Loucy (cell line): Measurements from ENCODE around the gene DNAJB12.

Source experiments
- H2AFZ ChIP-seq: fragments of 200-600 bp; sonication (generic); 2 replicates; pipeline ENCODE4 v1.6.0; 2016; ENCODE audit warnings: antibody characterized with exemption, mild to moderate bottlenecking, low read length, moderate library complexity
- H3F3A ChIP-seq: fragments of 200-600 bp; 2 replicates; pipeline ENCODE4 v1.6.0; 2016; ENCODE audit warnings: antibody characterized with exemption, low read depth, mild to moderate bottlenecking
- H3K27me3 ChIP-seq: fragments of 200-600 bp; sonication (generic); 2 replicates; pipeline ENCODE4 v1.6.1; 2014; ENCODE audit warnings: low read length, mild to moderate bottlenecking; ENCODE audit not compliant: insufficient read depth, poor library complexity, severe bottlenecking
- H3K36me3 ChIP-seq: fragments of 200-600 bp; sonication (generic); 2 replicates; pipeline ENCODE4 v1.6.1; 2016; ENCODE audit warnings: low read length; ENCODE audit not compliant: insufficient read depth
- H3K4me1 ChIP-seq: fragments of 200-600 bp; sonication (generic); 2 replicates; pipeline ENCODE4 v1.5.1; 2014; ENCODE audit warnings: low read length, mild to moderate bottlenecking; ENCODE audit not compliant: insufficient read depth, poor library complexity, severe bottlenecking
- H3K4me2 ChIP-seq: fragments of 200-600 bp; sonication (generic); 2 replicates; pipeline ENCODE4 v1.6.0; 2014; ENCODE audit warnings: antibody characterized with exemption, low read length, low read depth, mild to moderate bottlenecking; ENCODE audit not compliant: poor library complexity, severe bottlenecking
- H3K4me3 ChIP-seq: fragments of 200-600 bp; sonication (generic); 2 replicates; pipeline ENCODE4 v1.5.1; 2014; ENCODE audit warnings: low read length, mild to moderate bottlenecking, mixed read lengths; ENCODE audit not compliant: poor library complexity, severe bottlenecking
- H3K79me2 ChIP-seq: fragments of 200-600 bp; sonication (generic); 2 replicates; pipeline ENCODE4 v1.6.1; 2014; ENCODE audit warnings: low read length; ENCODE audit not compliant: insufficient read depth
- H3K9ac ChIP-seq: fragments of 200-600 bp; sonication (generic); 2 replicates; pipeline ENCODE4 v1.6.0; 2014; ENCODE audit warnings: mild to moderate bottlenecking, low read depth, low read length, moderate library complexity; ENCODE audit not compliant: poor library complexity, severe bottlenecking
- H3K9me2 ChIP-seq: fragments of 200-600 bp; sonication (generic); replicated peaks from 2 replicates; pipeline ENCODE4 v1.6.1; 2016; ENCODE audit warnings: low read depth, low read length, mixed read lengths
- H3K9me3 ChIP-seq: fragments of 200-600 bp; sonication (generic); 2 replicates; pipeline ENCODE4 v1.6.1; 2014; ENCODE audit warnings: mild to moderate bottlenecking, antibody characterized with exemption, low read length, low read depth; ENCODE audit not compliant: insufficient read depth
- H4K20me1 ChIP-seq: fragments of 200-600 bp; sonication (generic); 2 replicates; pipeline ENCODE4 v1.6.0; 2014; ENCODE audit warnings: antibody characterized with exemption, low read length, mild to moderate bottlenecking; ENCODE audit not compliant: insufficient read depth, poor library complexity, severe bottlenecking
- CTCF ChIP-seq: fragments of 200-600 bp; sonication (generic); conservative IDR thresholded peaks from 2 replicates; pipeline ENCODE4 v1.5.1; 2014; ENCODE audit warnings: mild to moderate bottlenecking, antibody characterized with exemption, low read length
- EZH2phosphoT487 ChIP-seq: fragments of 200-600 bp; IDR thresholded peaks from 2 replicates; pipeline ENCODE4 v1.6.1; 2018; ENCODE audit warnings: antibody characterized with exemption, mild to moderate bottlenecking, moderate library complexity, borderline replicate concordance

The DNAJB12 gene

GRCh38 chr10:72319416-72320254 lies 35.1 kb downstream of the DNAJB12 start:
- Histone ChIP-seq H3K9me2 (no peaks in the 10 kb centered on the region), H3F3A (peaks cover 16% of the 10 kb centered on the region; the same call in 1 of the 2 replicates), H3K4me2 (peak overlapping the region; percentile 72), H3K9ac (peak overlapping the region; percentile 90), H2AFZ (no peak overlapping the region), H3K79me2 (peaks cover 21% of the 10 kb centered on the region; the same call in 1 of the 2 replicates), H3K27me3 (no peaks in the 10 kb centered on the region), H4K20me1 (no peaks in the 10 kb centered on the region), H3K4me3 (peak overlapping the region; percentile 72), H3K36me3 (no peaks in the 10 kb centered on the region), H3K9me3 (no peaks in the 10 kb centered on the region), H3K4me1 (peaks cover 80% of the 10 kb centered on the region)
- TF ChIP-seq EZH2phosphoT487: no peak

- Histone ChIP-seq H3K9ac (peak overlapping the region; percentile 90), H3K36me3 (no peaks in the 10 kb centered on the region), H3K27me3 (no peaks in the 10 kb centered on the region), H3K4me3 (peak overlapping the region; percentile 72), H3K4me2 (peak overlapping the region; percentile 72), H3F3A (peaks cover 16% of the 10 kb centered on the region; the same call in 1 of the 2 replicates), H3K9me2 (no peaks in the 10 kb centered on the region), H2AFZ (no peak overlapping the region), H3K9me3 (no peaks in the 10 kb centered on the region), H4K20me1 (no peaks in the 10 kb centered on the region), H3K4me1 (peaks cover 78% of the 10 kb centered on the region), H3K79me2 (peaks cover 21% of the 10 kb centered on the region; the same call in 1 of the 2 replicates)
- no peak for TF ChIP-seq EZH2phosphoT487
- no peak for TF ChIP-seq CTCF
Observed at GRCh38 chr10:72318418-72319262, 36.1 kb downstream of the DNAJB12 start.

- peak overlapping the region; percentile 37 for H3K4me2 ChIP-seq
- no peaks in the 10 kb centered on the region for H4K20me1 ChIP-seq
- H3K4me1 ChIP-seq: peaks cover 60% of the 10 kb centered on the region
- TF ChIP-seq CTCF: no peak
- TF ChIP-seq EZH2phosphoT487: no peak
- peaks cover 13% of the 10 kb centered on the region; the same call in 1 of the 2 replicates for H3K79me2 ChIP-seq
- H3K9me2 ChIP-seq: no peaks in the 10 kb centered on the region
- no peak overlapping the region for H3K4me3 ChIP-seq
- H3K9ac ChIP-seq: peak overlapping the region; percentile 54
- no peak overlapping the region for H2AFZ ChIP-seq
- no peaks in the 10 kb centered on the region for H3K27me3 ChIP-seq
- no peaks in the 10 kb centered on the region for H3K36me3 ChIP-seq
- H3F3A ChIP-seq: peaks cover 16% of the 10 kb centered on the region; the same call in 1 of the 2 replicates
- H3K9me3 ChIP-seq: no peaks in the 10 kb centered on the region
Observed at GRCh38 chr10:72316748-72317435, 37.8 kb downstream of the DNAJB12 start.
